GM12872 (cell line): Measurements from ENCODE around the gene ZSCAN32.

Source experiments
- CTCF ChIP-seq: IDR thresholded peaks from 3 replicates; pipeline ENCODE4 v1.5.1; 2011; ENCODE audit warnings: low read depth, mild to moderate bottlenecking, low read length, moderate library complexity; ENCODE audit not compliant: insufficient read depth

ZSCAN32 gene

DNA sequence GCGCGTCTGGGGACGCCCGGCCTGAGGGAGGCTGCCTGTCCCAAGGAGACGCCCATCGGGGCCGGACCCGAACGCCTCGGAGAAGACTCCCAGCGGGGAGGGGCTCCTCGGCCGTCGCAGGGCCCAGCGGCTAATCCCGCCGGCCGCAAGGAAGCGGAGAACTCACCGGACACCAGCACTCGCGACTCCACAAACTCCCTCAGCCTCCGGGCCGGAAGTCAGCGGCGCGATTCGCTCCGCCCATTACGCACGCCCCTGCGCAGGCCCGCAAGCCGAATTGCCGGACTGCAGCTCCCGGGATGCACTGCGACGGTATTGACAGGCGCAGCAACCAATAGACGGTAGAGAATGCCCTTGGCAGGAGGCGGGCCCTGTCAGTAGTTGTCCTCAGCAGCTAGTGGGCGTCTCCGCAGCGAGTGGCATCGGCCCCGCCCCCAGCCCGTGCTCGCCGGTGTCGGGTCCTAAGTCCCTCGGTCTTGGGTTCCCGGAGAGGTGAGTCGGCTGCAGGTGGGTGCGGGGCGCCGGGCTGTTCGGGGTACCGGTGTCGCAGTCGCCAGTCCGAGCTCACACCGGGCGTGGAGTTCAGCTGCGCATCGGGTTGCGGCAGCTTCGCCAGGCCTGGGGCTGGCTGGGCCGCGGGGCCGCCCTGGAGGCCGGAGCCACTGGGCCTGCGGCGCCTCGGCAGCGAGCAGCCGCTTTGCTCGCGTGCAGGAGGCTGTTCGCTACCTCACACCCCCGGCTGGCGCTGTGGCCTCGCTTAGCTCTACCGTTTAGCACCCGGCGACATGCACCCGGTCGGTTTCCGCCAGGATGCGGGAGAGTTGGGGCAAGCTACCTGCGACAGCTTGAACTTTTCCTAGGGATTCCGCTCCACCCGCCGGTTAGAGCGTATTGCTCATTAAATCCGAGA, at the start of gene ZSCAN32, which contains the start of gene ZNF174:
TSS of gene ZSCAN32 (minus strand) at position 226 of the 910 bp plus-strand sequence. CDS start 3,447 bp downstream, outside the sequence.
TSS of gene ZNF174 (plus strand) at position 437 of the 910 bp plus-strand sequence. CDS start 790 bp downstream, outside the sequence.
- no peak for TF ChIP-seq CTCF

DNA sequence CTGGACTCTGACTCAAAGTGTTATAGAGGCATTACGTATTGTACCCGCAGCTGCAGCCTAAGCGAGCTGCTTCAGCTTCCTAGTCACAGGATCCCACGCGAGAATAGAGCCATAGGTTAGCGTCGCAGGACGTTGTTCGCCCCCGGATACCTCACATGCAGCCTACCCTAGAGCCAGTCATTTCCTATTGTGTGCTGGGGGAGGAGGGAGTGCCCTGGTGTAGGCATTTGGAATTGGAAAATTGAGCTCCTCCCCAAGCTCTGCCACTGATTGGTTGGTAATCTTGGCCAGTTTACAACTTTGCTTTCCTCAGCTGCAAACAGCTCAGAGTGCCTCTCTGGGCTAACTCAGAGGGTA, 43.2 kb upstream of the ZSCAN32 start:
- TF ChIP-seq CTCF: no peak

- no peak for TF ChIP-seq CTCF
These were observed 42.6 kb upstream of the ZSCAN32 start, which contains the start of the genes NAA60 and ZNF597 for GRCh38 chr16:3443108-3444031. Gene NAA60, plus strand, starts transcription at chr16:3443680. Its CDS starts 32,548 bp downstream, at chr16:3476228. Gene ZNF597, minus strand, starts transcription at chr16:3443504. Its CDS starts 351 bp downstream, at chr16:3443153.

- no peak for TF ChIP-seq CTCF
These were observed 38.8 kb upstream of the ZSCAN32 start for GRCh38 chr16:3439637-3440036.

- TF ChIP-seq CTCF: no peak
These were observed 33.6 kb upstream of the ZSCAN32 start for GRCh38 chr16:3434373-3434772.

GRCh38 chr16:3431779-3432219, 31.0 kb upstream of the ZSCAN32 start:
- TF ChIP-seq CTCF: no peak

DNA sequence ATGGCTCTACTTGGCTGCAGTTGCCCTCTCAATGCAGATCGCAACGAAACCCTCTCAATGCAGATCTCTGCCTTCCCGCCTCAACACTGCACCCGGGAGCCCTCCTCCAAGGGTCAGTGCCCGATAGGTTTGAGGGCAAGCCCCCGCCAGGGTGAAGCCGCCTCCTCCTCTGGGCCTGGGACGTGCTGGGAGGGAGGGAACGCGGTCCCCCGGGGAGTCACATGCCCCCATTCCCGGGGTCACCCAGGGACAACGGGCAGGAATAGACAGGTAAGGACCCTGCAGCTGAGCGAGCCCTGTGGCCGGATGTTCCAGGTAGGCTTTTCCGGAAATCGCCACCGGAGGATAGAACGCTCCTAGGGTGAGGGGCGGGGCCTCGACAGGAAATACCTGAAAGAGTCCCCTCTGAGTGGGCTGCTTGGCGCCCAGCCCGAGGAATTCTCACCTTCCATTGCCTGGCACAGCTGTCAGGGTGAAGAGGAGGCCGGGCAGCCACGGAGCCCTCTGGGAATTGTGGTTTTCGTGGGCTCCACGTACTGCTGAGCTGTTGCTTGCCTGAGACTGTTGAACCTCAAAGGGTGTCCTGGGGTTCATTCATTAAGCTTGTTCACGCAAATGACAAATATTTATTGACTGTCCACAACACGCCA, 13.1 kb upstream of the ZSCAN32 start:
- TF ChIP-seq CTCF: no peak
